ENCODE measurements around the gene FGD3.

The FGD3 gene

DNA sequence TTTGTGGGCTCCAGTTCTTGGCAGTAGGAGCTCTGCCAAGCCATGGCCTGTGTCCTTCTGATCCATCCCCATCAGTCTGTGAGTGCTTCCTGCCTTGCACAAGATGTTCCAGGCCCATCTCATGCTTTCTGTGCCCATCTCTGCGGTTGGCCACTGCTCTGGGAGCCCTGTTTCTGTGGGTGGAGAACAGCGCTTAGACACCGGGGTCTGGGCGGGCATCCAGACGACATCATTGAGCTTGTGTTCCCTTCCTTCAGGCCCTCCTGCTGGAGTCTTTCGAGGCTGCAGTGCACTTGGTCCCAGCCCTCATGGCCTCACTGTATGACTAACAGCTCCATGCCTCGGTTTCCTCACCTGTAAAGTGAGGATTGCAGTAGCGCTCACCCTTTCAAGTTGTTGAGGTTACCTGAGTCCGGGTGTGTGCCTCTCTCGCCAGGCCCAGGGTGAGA is 133.8 kb downstream of the FGD3 start:
- Histone ChIP-seq H3K36me3 (replicated peaks; ENCODE audit: insufficient read depth, low read length) (no peaks in the 10 kb centered on the region), H3K9ac (ENCODE audit: low read length) (no peak overlapping the region), H3K79me2 (ENCODE audit: low read length) (no peaks in the 10 kb centered on the region), H3K9me3 (replicated peaks; ENCODE audit: insufficient read depth, low read length) (no peaks in the 10 kb centered on the region), H3K9me2 (replicated peaks; ENCODE audit: insufficient read depth, low read length) (no peaks in the 10 kb centered on the region), H3K4me1 (ENCODE audit: low read length) (no peaks in the 10 kb centered on the region), H3K27me3 (replicated peaks; ENCODE audit: insufficient read depth, low read length) (no peaks in the 10 kb centered on the region), H3K4me2 (ENCODE audit: low read depth, low read length) (no peak overlapping the region), H3F3A (ENCODE audit: insufficient read depth, low read length) (no peaks in the 10 kb centered on the region), H2AFZ (ENCODE audit: low read length) (no peak overlapping the region), H3K4me3 (ENCODE audit: low read length) (no peak overlapping the region), H3K27ac (ENCODE audit: low read length) (no peak overlapping the region), H4K20me1 (ENCODE audit: insufficient read depth, low read length) (no peaks in the 10 kb centered on the region)
- TF ChIP-seq, protein P1, sequence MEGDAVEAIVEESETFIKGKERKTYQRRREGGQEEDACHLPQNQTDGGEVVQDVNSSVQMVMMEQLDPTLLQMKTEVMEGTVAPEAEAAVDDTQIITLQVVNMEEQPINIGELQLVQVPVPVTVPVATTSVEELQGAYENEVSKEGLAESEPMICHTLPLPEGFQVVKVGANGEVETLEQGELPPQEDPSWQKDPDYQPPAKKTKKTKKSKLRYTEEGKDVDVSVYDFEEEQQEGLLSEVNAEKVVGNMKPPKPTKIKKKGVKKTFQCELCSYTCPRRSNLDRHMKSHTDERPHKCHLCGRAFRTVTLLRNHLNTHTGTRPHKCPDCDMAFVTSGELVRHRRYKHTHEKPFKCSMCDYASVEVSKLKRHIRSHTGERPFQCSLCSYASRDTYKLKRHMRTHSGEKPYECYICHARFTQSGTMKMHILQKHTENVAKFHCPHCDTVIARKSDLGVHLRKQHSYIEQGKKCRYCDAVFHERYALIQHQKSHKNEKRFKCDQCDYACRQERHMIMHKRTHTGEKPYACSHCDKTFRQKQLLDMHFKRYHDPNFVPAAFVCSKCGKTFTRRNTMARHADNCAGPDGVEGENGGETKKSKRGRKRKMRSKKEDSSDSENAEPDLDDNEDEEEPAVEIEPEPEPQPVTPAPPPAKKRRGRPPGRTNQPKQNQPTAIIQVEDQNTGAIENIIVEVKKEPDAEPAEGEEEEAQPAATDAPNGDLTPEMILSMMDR (IDR thresholded peaks at IDR 0.05; ENCODE audit: low read length) = no peak
- no peak for TF ChIP-seq EZH2phosphoT487 (IDR thresholded peaks at IDR 0.05; ENCODE audit: low read length)
- TF ChIP-seq EZH2 (optimal IDR thresholded peaks at IDR 0.05; ENCODE audit: low read depth, low read length) = no peak
- DNase-seq = no peak

DNA sequence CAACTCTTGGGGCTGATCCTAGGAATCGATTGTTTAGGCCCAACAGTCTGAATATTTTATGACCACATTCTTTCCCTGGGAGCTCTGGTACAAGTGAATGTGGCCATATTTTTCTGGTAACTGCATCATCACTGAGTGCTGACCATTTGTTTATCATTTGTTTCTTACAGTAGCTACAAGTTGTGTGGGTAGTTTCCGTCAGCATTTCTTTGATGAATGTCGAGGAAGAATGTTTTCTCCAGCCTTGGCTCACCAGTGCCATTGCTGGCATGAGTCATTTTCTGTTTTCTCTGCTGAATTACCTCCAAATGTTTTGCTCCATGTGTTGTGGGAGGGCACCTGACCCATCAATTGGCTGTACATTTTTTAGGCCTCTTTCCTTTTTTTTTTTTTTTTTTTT is 134.6 kb downstream of the FGD3 start:
- Histone ChIP-seq H3K27me3 (replicated peaks; ENCODE audit: insufficient read depth, low read length) (no peaks in the 10 kb centered on the region), H3K9me3 (replicated peaks; ENCODE audit: insufficient read depth, low read length) (no peaks in the 10 kb centered on the region), H3K79me2 (ENCODE audit: low read length) (no peaks in the 10 kb centered on the region), H4K20me1 (ENCODE audit: insufficient read depth, low read length) (no peaks in the 10 kb centered on the region), H3K4me1 (ENCODE audit: low read length) (no peaks in the 10 kb centered on the region), H2AFZ (ENCODE audit: low read length) (no peak overlapping the region), H3K27ac (ENCODE audit: low read length) (no peak overlapping the region), H3K4me3 (ENCODE audit: low read length) (no peak overlapping the region), H3K36me3 (replicated peaks; ENCODE audit: insufficient read depth, low read length) (no peaks in the 10 kb centered on the region), H3K9ac (ENCODE audit: low read length) (no peak overlapping the region), H3K4me2 (ENCODE audit: low read depth, low read length) (no peak overlapping the region), H3K9me2 (replicated peaks; ENCODE audit: insufficient read depth, low read length) (no peaks in the 10 kb centered on the region), H3F3A (ENCODE audit: insufficient read depth, low read length) (no peaks in the 10 kb centered on the region)
- DNase-seq = no peak
- TF ChIP-seq, protein P1 (IDR thresholded peaks at IDR 0.05; ENCODE audit: low read length) = no peak
- no peak for TF ChIP-seq EZH2 (optimal IDR thresholded peaks at IDR 0.05; ENCODE audit: low read depth, low read length)
- no peak for TF ChIP-seq EZH2phosphoT487 (IDR thresholded peaks at IDR 0.05; ENCODE audit: low read length)

GRCh38 chr9:93082841-93083411 is 135.6 kb downstream of the FGD3 start:
- no peak overlapping the region for H2AFZ ChIP-seq (ENCODE audit: low read length)
- DNase-seq = no peak
- no peak overlapping the region for H3K9ac ChIP-seq (ENCODE audit: low read length)

More at GRCh38 chr9:93082841-93083411, 135.6 kb downstream of the FGD3 start:
- Histone ChIP-seq H3K79me2 (ENCODE audit: low read length) (no peaks in the 10 kb centered on the region), H3K36me3 (replicated peaks; ENCODE audit: insufficient read depth, low read length) (no peaks in the 10 kb centered on the region), H3K4me2 (ENCODE audit: low read depth, low read length) (no peak overlapping the region), H3F3A (ENCODE audit: insufficient read depth, low read length) (no peaks in the 10 kb centered on the region), H4K20me1 (ENCODE audit: insufficient read depth, low read length) (no peaks in the 10 kb centered on the region), H3K9me2 (replicated peaks; ENCODE audit: insufficient read depth, low read length) (no peaks in the 10 kb centered on the region), H3K9me3 (replicated peaks; ENCODE audit: insufficient read depth, low read length) (no peaks in the 10 kb centered on the region), H3K27ac (ENCODE audit: low read length) (no peak overlapping the region), H3K4me1 (ENCODE audit: low read length) (no peaks in the 10 kb centered on the region), H3K4me3 (ENCODE audit: low read length) (no peak overlapping the region), H3K27me3 (replicated peaks; ENCODE audit: insufficient read depth, low read length) (no peaks in the 10 kb centered on the region)
- TF ChIP-seq, protein P1 (IDR thresholded peaks at IDR 0.05; ENCODE audit: low read length) = no peak
- TF ChIP-seq EZH2 (optimal IDR thresholded peaks at IDR 0.05; ENCODE audit: low read depth, low read length) = no peak
- TF ChIP-seq EZH2phosphoT487 (IDR thresholded peaks at IDR 0.05; ENCODE audit: low read length) = no peak
